Neural cell (in vitro differentiated cells): ENCODE data around the gene PTTG1IP.
A peak's percentile ranks its signal among the peaks of the same experiment; 100 is the strongest.

ENCODE experiments used
- EP300 ChIP-seq: fragments of 450-650 bp; conservative IDR thresholded peaks from 2 replicates; pipeline ENCODE4 v1.6.1; 2014; ENCODE audit warnings: antibody characterized with exemption, mild to moderate bottlenecking, moderate library complexity; ENCODE audit not compliant: poor library complexity, severe bottlenecking
- EZH2 ChIP-seq: fragments of 200-600, 300-800 bp; shearing (Covaris generic), sonication (generic); IDR thresholded peaks from 2 replicates; pipeline ENCODE4 v1.6.1; 2014; ENCODE audit warnings: antibody characterized with exemption, low read length, borderline replicate concordance, mild to moderate bottlenecking; ENCODE audit not compliant: insufficient read depth, poor library complexity, severe bottlenecking
- POLR2AphosphoS5 ChIP-seq: IDR thresholded peaks from 2 replicates; pipeline ENCODE4 v1.6.1; 2012
- RAD21 ChIP-seq: fragments of 450-650 bp; conservative IDR thresholded peaks from 2 replicates; pipeline ENCODE4 v1.6.1; 2014; ENCODE audit warnings: antibody characterized with exemption, mild to moderate bottlenecking, moderate library complexity
- TAF1 ChIP-seq: IDR thresholded peaks from 2 replicates; pipeline ENCODE4 v1.6.1; 2012; ENCODE audit warnings: low read depth
- TF ChIP-seq, protein P1 (sequence below): fragments of 450-650 bp; IDR thresholded peaks from 2 replicates; pipeline ENCODE4 v1.5.1; 2014; ENCODE audit warnings: antibody characterized with exemption, mild to moderate bottlenecking, moderate library complexity; ENCODE audit not compliant: poor library complexity, severe bottlenecking
- TF ChIP-seq, protein P2 (sequence below): IDR thresholded peaks from 2 replicates; pipeline ENCODE4 v1.6.1; 2012; ENCODE audit warnings: borderline replicate concordance

DNA sequence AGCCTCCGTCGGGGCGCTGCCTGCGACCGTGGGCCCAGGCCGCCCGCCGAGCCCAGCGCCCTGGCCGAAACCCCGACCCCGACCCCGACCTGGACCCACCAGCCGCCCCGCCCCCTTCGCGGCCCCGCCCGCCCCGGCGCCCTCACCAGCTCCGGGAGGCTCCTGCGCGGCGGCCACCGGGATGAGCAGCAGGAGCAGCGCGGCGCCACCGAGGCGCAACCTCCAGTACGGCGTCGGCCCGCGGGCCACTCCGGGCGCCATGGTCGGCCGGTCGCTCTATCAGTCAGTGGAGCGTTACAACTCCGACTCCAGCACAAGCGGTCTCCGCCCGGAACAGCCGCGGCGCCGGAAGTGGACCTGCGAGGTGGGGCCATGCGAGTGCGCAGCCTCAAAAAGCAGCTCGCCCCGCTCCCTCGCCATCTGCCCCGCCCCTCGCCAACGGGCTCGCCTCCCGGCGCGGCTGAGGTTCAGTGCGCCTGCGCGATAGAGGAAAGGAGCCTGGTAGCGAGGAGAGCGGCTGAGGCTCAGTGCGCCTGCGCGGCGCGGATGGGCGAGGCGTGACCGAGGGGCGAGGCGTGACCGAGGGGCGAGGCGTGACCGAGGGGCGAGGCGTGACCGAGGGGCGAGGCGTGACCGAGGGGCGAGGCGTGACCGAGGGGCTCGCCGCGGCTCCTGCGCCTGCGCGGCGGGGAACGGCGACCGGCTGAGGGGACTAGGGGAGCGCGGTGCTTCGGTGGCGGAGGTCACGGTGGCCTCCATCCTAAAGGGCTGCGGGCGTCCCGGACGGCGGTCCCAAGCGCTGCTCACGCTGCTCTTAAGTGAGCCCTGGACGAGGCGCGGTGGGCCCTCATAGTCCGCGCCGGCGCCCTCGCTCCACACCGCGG lies at the start of gene PTTG1IP:
- TF ChIP-seq EZH2 (no peak), RAD21 (peak; percentile 23), POLR2AphosphoS5 (peak; percentile 89), TAF1 (peak; percentile 87), EP300 (peak; percentile 10)
- TF ChIP-seq, protein P1, sequence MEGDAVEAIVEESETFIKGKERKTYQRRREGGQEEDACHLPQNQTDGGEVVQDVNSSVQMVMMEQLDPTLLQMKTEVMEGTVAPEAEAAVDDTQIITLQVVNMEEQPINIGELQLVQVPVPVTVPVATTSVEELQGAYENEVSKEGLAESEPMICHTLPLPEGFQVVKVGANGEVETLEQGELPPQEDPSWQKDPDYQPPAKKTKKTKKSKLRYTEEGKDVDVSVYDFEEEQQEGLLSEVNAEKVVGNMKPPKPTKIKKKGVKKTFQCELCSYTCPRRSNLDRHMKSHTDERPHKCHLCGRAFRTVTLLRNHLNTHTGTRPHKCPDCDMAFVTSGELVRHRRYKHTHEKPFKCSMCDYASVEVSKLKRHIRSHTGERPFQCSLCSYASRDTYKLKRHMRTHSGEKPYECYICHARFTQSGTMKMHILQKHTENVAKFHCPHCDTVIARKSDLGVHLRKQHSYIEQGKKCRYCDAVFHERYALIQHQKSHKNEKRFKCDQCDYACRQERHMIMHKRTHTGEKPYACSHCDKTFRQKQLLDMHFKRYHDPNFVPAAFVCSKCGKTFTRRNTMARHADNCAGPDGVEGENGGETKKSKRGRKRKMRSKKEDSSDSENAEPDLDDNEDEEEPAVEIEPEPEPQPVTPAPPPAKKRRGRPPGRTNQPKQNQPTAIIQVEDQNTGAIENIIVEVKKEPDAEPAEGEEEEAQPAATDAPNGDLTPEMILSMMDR, result no peak
- TF ChIP-seq, protein P2, sequence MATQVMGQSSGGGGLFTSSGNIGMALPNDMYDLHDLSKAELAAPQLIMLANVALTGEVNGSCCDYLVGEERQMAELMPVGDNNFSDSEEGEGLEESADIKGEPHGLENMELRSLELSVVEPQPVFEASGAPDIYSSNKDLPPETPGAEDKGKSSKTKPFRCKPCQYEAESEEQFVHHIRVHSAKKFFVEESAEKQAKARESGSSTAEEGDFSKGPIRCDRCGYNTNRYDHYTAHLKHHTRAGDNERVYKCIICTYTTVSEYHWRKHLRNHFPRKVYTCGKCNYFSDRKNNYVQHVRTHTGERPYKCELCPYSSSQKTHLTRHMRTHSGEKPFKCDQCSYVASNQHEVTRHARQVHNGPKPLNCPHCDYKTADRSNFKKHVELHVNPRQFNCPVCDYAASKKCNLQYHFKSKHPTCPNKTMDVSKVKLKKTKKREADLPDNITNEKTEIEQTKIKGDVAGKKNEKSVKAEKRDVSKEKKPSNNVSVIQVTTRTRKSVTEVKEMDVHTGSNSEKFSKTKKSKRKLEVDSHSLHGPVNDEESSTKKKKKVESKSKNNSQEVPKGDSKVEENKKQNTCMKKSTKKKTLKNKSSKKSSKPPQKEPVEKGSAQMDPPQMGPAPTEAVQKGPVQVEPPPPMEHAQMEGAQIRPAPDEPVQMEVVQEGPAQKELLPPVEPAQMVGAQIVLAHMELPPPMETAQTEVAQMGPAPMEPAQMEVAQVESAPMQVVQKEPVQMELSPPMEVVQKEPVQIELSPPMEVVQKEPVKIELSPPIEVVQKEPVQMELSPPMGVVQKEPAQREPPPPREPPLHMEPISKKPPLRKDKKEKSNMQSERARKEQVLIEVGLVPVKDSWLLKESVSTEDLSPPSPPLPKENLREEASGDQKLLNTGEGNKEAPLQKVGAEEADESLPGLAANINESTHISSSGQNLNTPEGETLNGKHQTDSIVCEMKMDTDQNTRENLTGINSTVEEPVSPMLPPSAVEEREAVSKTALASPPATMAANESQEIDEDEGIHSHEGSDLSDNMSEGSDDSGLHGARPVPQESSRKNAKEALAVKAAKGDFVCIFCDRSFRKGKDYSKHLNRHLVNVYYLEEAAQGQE, result peak; percentile 15
